HG03097 (cell line): Measurements from ENCODE around the gene TOMT.

Experiments used
- ATAC-seq: cut with Tn5 transposase; IDR thresholded peaks from one replicate; pipeline ENCODE4 v1.9.1; 2021; ENCODE audit not compliant: unreplicated experiment, low FRiP score

Gene TOMT

DNA sequence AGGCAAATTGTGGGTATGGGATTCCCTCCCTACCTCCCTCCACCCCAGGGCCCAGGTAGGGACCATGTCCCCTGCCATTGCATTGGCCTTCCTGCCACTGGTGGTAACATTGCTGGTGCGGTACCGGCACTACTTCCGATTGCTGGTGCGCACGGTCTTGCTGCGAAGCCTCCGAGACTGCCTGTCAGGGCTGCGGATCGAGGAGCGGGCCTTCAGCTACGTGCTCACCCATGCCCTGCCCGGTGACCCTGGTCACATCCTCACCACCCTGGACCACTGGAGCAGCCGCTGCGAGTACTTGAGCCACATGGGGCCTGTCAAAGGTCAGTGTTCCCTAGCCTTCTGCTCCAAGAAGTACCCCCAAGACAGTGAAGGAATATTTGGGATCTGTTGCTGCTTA lies at the start of gene TOMT:
TSS of gene TOMT (plus strand) at position 37 of the 400 bp plus-strand sequence. CDS start at position 65, 28 bp downstream.
- ATAC-seq: no peak

- ATAC-seq: no peak
Measured at GRCh38 chr11:72058416-72059034, 47.2 kb upstream of the TOMT start.

DNA sequence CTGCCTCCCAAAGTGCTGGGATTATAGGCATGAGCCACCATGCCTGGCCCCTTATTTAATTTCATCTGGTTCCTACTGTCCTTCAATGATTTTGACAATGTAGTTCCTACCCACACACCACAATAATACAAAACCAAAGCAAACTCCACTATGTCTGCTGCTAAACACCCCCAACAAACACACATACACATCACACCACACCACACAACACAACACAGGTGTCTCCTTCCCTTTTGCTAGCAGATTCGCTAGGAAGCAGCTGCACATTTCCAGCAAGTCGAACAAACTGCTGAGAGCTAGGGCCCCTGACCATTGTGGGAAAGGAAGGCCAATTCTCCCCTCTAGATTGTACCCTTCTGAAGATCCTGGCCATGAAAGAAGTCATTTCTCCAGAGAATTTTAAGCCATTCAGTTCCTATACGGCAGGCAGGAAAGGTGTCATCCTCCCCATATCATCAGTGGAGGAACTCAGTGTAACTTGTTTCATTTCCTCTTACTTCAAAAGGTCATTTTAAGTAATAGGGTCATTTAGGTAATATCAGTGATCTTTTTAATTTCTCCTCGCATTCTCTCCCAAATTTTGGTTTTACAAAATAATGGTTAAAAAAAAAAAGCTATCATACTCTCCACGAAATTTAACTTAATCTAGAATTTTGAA lies 43.9 kb upstream of the TOMT start:
- no peak for ATAC-seq

GRCh38 chr11:72066855-72067254 lies 38.9 kb upstream of the TOMT start:
- ATAC-seq: no peak

- ATAC-seq: no peak
Measured at GRCh38 chr11:72067266-72067665, 38.5 kb upstream of the TOMT start.

GRCh38 chr11:72067676-72068075 lies 38.0 kb upstream of the TOMT start:
- no peak for ATAC-seq

- no peak for ATAC-seq
Measured at GRCh38 chr11:72069200-72069599, 36.5 kb upstream of the TOMT start.

DNA sequence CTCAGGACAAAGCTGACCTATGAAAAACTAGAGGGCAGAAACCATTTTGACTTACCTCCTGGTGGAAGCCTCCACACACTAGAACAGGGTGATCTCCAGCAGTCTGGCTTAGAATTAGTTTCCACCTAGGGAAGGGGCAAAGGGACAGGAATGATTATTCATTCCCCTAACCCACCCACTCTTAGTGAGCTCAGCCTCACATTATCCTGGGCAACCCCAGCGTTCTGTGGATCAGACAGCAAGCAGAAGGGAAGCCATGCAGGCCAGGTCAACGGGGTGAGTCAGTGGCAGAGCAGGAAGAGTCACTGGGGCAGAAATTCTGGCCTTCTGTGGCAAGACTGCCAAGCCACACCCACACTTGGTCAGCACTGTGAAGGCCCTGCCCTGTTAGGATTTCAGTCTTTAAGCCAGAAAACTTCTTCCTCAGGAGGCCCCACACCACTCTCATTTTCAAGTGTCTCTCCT lies 35.9 kb upstream of the TOMT start:
- no peak for ATAC-seq

DNA sequence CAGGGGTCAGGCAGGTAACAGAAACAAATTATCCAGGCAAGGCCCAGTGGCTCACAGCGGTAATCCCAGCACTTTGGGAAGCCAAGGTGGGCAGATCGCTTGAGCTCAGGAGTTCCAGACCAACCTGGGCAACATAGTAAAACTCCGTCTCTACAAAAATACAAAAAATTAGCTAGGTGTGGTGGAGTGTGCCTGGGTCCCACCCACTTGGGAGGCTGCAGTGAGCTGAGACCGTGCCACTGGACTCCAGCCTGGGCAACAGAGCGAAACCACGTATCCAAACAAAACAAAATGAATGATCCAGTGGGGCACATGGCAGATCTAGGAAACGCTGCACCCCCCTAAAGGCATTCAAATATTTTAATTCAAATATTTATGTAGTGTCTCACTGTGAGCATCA lies 35.2 kb upstream of the TOMT start:
- no peak for ATAC-seq

- ATAC-seq: no peak
Measured at GRCh38 chr11:72072348-72072747, 33.4 kb upstream of the TOMT start.

DNA sequence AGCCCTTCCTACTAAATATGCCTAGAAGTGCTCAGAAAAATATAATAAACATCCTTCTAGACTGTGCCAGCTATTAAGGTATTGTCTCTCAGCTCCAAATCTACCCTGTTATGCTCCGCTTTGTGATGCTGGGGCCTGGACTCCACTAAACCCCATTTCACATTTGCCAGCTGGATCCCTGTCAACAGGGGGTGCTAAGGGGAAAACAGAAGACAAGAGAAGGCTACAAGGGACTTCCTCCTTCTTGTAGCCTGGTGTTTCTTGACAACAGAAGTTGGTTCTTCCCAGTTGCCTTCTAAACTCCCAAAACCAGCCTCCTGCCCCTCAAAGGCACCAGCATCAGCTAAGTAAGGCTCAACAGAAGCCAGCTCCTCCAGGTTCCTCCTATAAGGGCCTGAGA lies 30.6 kb upstream of the TOMT start:
- no peak for ATAC-seq

DNA sequence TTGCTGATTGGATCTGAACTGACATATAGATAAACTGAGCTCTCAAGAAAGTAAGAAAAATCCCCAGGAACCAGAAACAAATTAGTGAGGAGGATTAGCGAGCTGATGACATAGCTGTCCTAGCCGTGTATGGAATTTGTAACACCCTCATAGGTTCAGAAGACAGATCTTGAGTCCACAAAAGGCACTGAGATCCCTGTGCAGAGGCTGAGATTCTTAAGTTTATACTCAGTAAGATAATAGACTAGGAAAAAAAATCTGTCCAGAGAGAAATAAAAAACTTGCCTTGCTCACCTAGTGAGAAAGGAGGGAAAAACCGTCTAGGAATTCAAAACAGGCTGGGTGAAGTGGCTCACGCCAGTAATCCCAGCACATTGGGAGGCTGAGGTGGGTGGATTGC lies 30.0 kb upstream of the TOMT start:
- ATAC-seq: no peak

- ATAC-seq: no peak
Measured at GRCh38 chr11:72078477-72078876, 27.2 kb upstream of the TOMT start.

DNA sequence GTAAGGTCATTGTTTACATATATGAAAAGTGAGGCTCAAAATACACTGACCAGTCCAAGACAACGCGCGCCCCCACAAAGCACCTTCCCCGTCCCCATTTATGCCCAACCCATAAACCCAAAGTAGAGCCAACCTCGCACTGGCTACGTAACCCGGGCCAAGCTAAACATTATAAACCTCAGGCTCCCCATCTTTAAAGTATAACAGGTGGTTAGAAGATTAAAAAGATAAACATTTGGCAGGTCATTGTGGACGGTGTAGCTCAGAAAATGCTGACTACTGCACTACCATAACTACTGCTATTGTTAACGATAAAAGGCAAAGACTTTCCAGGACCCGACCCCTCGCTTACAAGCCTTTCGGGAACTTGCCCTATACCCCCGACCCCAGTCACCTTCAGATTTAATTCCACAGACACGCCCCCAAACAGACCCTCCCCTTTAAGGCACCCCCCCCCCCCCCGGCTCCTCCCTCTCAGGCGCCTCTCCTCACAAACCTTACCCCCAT lies 25.9 kb upstream of the TOMT start:
- no peak for ATAC-seq

DNA sequence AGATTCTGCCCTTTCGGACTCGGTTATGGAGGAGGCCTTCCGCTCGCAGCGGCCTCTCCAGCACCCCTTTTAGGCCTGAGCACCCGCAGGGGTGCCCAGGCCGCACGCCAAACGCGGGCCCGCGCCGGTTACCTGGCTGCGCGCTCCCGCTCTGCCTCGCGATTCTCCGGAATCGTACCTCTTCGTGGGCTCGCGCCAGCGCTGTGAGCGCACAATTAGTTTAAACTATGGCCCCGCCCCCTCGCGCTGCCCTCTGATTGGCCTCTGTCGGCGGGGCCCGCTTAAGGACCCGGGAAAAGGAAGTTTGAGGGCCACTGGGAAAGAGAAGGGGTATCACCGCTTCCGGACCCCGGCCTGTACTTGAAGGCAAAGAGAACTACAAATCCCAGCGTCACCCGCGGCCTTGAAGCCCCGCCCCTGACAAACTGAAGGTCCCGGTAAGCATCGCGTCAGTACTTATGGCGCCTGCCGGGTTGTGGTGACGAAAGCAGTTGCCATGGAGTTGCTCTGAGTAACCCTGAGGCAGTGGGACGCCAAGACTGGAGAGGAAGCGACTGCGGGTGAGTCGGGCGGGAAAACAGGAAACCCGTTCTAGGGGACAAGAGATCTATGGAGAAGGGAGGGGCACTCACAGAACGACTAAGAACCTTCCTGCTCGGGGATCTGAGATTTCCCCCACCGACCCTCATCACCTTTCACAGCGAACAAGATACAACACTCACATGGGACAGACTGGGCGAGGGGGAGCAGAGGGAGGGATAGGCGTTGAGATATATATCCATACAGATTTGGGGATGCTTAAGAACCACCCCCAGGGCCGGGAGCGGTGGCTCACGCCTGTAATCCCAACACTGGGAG lies 25.2 kb upstream of the TOMT start, which contains the start of the genes LRRC51 and NUMA1:
TSS of gene LRRC51 (plus strand) at position 525 of the 858 bp plus-strand sequence. CDS start 8,234 bp downstream, outside the sequence.
TSS of gene NUMA1 (minus strand) at position 217 of the 858 bp plus-strand sequence. CDS start 44,599 bp downstream, outside the sequence.
- peak; percentile 89 for ATAC-seq

DNA sequence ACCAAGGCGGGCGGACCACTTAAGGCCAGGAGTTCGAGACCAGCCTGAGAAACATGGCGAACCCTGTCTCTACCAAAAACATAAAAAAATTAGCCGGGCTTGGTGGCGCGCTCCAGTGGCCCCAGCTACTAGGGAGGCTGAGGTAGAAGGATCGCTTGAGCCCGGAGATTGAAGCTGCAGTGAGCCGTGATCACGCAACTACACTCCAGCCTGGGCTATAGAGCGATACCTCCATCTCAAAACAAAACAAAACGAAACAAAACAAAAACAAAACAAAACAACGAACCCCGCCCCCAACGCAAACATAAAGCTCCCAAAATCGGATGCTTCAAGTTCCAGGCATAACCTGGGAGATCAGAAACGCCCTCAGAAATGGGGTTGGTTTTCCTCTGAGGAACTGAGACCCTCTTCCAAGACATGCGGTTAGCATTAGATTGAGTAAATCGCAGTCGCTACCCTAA lies 24.5 kb upstream of the TOMT start:
- no peak for ATAC-seq

- ATAC-seq: no peak
Measured at GRCh38 chr11:72081821-72082453, 23.8 kb upstream of the TOMT start.

- ATAC-seq: no peak
Measured at GRCh38 chr11:72083414-72083813, 22.3 kb upstream of the TOMT start.

GRCh38 chr11:72084076-72084475 lies 21.6 kb upstream of the TOMT start:
- no peak for ATAC-seq

- no peak for ATAC-seq
Measured at GRCh38 chr11:72084965-72085364, 20.8 kb upstream of the TOMT start.
